Smooth muscle cell of the brain vasculature (primary cell): ENCODE results near the gene WWC1.

ENCODE experiments used
- DNase-seq: peaks from one replicate; pipeline ENCODE4 v3.0.0-alpha.2; 2012; ENCODE audit warnings: low read depth, low spot score

WWC1 gene

GRCh38 chr5:168291342-168291963, at the start of gene WWC1:
Gene WWC1 (plus strand): TSS chr5:168291645. CDS start chr5:168292153, 508 bp downstream.
- no peak for DNase-seq

DNA sequence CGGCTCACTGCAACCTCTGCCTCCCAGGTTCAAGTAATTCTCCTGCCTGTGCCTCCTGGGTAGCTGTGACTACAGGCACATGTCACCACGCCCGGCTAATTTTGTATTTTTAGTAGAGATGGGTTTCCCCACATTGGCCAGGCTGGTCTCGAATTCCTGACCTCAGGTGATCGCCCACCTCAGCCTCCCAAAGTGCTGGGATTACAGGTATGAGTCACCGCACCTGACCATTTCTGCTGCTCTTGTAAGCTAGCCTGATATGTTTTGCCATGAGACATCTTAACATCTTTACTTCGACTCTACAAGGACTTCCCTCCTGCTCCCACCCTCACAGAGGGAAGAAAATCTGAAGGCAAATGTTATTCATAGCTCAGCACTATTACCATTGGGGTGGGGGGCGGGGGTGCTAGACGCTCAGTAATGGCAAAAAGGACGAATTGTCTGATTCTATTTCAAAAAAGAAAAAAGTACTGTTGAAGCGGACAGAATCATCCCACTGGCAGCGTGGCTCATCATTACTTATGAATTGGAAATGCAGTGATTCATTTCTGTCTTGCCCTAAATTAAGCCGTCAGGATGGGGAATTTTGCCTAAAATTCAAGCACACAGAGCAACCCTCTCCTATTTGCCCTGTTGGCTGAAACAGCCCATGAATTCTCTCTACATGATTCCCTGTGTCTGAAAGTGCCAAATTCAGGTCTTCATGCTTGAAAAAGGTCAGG, 46.4 kb upstream of the WWC1 start:
- no peak for DNase-seq

GRCh38 chr5:168249923-168250322, 41.5 kb upstream of the WWC1 start:
- DNase-seq, result no peak

DNA sequence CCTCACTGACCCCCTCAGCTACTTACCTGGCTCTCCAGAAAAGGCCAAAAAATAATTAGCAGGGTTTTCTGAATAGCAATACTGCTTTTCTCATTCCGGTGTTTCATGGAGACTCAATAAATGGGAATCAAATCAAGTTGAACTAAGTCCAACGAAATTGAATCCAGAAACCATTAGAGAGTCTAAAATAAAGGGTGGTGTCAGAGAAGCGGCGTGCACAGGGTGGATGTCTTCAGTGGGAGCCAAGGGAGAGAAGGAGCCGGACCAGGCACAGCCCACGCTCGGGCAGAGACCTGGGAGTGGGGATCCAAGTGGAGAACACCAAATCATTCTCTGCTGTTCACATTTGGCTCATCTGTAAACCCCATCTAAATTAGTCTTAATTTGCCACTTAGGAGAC, 40.2 kb upstream of the WWC1 start:
- DNase-seq, result no peak

DNA sequence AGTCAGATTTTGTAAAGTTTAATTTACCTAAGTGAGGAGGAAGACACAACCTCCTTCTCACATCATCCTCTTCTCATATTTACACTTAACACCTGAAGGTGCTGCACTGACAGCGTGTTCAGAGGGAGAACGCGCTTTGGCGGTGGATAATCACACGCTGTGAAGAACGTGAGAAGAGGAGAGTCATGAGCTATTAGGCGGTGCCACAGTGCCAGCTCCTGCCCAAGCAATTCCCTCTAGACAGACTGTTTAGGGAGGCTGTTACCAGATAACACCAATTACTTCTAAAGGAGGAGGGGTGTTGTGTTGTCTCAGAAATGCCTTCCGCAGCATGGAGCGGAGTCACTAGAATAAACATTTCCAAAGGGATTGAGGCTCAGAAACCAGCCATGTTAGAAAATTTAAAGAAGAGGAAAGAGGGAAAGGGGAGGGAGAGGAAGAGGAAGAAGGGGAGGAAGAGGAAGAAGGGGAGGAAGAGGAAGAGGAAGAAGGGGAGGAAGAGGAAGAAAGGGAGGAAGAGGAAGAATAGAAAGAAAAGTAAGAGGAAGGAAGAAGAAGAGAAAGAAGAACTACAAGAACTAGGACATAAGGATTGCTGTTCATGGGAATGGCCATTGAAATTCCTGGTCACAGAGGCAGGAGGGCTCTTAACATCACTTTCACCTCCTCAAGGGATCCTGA, 37.3 kb upstream of the WWC1 start:
- DNase-seq, result no peak

DNA sequence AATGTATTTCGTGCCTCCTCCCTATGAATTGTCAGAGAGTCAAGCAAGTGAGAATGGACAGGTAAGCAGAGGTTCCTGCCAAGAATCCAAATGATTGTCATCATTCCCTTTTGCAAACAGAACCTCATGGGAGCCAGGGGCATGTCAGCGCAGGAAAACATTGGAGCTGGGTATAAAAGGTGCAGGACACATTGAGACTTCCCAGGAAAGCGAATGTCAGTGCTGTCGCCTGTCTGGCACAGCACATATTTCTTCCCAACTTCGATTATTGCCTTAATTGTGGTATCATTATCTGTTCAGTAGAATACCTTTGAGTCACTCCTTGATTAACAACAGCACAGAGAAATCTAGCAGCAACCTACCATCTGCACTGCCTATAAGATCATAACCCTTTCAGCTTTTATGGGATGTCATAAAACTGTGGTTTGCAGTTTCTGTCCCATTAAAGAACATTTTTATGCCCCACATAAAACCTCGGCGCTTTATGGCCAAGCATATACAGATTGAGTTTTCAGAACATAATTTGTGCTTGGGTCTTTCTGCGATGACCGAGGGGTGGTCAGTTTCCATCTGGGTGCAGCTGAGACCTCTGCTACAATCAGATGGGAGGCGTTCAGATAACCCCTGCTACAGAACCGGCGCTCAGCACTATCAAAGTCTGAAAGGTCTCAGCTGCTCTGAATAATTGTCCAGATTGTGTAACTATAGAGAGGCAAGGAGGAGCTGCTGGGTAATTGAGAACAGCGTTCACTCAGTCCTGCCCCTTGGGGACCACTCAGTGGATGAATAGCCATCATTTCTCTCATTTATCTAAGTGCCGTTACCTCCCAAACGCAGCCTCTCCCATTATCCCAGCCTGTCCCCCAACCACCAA, 30.9 kb upstream of the WWC1 start:
- no peak for DNase-seq

DNA sequence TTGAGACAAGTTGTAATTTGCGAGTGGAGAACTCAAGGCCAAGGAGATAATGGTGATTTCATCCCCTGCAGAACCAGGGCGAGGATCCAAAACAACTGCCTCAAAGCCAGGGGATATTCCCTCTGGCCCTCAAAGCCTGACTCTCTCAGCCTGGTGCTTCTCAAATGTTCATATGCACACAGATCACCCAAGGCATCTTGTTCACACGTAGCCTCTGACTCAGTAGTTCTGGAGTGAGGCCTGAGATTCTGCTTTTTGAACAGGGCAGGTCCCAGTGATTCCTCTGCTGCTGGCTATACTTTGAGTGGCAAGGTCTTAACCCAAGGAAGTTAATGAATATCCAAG, 30.2 kb upstream of the WWC1 start:
- no peak for DNase-seq

DNA sequence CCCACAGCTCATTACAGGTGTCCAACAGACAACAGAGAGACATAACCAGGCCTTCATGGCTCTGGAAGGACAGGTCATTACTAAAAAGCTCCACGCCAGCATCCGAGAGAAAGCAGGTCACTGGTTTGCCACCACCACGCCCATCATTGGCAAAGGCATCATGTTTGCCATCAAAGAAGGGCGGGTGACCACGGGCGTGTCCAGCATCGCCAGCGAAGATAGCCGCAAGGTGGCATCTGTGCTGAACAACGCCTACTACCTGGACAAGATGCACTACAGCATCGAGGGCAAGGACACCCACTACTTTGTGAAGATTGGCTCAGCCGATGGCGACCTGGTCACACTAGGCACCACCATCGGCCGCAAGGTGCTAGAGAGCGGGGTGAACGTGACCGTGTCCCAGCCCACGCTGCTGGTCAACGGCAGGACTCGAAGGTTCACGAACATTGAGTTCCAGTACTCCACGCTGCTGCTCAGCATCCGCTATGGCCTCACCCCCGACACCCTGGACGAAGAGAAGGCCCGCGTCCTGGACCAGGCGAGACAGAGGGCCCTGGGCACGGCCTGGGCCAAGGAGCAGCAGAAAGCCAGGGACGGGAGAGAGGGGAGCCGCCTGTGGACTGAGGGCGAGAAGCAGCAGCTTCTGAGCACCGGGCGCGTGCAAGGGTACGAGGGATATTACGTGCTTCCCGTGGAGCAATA, 29.3 kb upstream of the WWC1 start:
- DNase-seq, result no peak

GRCh38 chr5:168263121-168263520, 28.3 kb upstream of the WWC1 start:
- DNase-seq, result no peak

GRCh38 chr5:168266016-168266415, 25.4 kb upstream of the WWC1 start:
- no peak for DNase-seq

DNA sequence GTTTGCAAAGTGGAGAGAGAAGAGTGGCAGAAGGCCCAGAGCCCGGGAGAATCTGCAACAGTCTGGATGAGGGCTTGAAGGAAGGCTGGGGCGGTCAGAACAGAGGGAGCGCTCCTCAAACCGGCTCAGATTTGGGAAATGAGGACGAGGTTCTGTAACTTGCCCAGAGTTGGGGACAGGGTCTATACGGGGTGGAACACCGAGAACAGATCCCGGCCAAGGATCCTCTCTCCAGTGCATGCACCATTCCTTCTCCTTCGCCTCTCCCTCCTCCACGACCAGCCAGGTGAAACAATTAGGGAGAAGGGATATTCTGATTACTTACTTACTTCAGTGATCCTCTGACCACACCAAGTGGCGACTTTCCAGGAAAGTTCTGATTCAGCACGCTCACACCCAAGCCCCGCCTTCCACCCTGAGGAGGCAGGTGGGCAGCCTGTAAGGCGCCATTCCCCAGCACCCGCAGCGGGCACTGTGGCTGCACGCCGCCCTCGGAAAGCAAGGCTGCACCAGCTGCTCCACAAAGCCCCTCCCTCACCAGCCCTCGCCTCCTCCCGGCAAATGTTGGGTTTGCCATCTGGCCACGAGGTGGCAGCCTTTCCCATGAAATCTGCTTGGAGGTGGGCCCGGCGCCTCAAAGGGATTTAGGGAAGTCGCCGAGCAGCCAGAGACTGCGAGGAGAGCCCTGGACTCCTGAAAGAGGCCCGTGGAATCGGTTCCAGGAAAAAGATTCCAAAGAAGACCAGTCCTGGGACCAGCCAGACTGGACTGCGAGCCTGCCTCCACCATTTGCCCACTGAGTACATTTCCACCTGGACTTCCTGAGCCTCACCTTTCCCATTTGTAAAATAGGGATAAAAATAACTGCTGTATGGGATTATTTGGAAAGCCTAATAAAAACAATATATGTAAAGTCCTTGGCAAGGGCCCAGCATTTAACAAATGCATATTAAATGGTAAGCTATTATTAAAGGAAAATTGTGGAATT, 22.2 kb upstream of the WWC1 start:
- DNase-seq, result peak; percentile 79

GRCh38 chr5:168269937-168270330, 21.5 kb upstream of the WWC1 start:
- DNase-seq, result no peak

DNA sequence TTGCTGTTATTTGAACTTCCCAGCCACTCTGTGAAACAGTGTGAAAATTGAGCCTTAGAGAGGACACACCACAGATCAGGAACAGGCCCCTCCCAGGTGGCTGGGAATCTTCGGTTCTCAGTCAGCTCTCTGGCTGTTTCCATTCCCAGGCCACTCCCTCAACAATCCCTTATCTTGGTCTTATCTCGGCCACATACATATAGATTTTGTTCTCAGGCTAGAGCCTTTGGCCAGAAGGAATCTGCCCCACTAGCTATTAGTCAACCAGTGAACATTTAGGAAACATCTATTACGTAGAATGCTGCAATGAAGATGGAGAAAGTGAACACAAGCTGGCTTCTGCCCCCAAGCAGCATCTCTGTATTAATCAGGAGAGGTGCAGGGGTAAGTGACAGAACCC, 21.0 kb upstream of the WWC1 start:
- no peak for DNase-seq

DNA sequence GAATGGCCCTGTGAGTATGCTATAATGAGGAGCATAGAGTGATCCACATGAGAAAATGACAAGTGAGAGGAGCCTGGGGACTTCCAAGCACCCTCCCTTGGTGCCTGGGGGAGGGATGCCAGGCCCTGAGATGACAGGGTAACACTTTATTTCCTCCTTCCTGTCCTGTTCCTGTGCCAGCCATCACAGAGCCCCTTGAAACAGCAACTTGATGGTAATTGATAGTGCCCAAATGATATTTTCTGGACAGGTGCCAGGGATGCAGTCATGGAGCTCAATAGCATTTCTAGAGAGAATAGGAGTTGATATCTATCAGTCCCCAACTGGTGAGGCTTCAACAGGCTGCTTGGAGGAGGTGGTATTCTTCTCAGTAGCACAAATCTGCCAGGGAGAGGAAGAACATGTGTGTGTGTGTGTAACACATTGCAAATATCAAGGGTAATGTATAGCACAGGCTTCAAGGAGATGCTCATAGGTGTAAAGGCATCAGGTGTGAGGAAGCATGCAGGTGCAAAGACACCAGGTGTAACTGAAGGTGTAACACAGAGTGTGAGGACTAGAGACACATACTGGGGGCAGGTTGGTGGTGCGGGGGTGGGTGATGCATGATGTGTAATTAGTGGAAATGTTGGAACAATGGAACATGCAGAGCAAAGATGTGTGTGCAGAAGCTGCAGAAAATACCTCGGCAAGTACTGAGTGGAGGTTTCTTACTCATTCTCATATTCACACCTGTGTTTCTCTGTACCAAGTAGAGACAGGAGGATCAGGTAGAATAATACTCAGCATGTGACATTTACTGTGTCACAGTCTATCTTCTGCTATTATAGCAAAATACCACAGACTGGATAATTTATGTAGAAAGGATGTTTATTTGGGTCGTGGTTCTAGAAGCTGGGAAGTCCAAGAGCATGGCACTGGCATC, 18.1 kb upstream of the WWC1 start:
- no peak for DNase-seq

DNA sequence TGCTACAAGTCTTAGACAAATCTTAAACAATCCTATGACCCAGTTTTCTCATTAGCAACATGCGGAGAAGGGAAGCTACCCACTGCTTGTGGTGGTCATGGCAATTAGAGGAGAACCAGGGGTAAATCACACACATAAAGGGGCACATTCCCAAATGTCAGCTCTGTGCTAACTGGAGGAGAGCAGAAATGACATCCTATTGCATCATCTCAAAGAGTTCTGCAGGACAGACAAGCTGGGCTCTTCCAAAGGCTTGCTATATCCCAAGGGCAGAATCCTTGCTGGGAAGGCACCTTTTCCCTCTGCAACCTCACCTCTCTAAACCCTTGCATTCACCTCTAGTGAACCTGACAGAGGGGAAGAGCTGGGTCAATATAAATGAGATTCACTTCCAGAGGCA, 17.0 kb upstream of the WWC1 start:
- DNase-seq, result no peak

DNA sequence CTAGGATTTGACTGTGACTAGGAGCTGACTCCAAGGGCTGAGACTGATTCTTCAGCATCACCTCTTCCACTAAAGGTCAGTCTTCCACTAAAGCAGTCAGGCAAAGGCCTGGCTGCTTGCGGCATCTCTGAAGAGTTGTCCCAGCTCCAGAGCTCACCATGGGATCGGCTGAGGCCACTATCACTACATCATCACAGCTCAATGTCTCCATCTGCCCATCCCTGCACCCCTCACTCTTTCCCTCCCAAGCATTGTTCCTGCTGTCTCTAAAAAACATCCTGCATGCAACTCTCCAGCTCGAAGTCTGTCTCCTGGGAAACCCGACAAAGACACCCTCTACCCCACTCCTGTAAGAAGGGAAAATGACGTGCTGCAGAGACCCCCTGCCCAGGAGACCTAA, 15.5 kb upstream of the WWC1 start:
- no peak for DNase-seq

GRCh38 chr5:168282120-168282519, 9.3 kb upstream of the WWC1 start:
- no peak for DNase-seq

DNA sequence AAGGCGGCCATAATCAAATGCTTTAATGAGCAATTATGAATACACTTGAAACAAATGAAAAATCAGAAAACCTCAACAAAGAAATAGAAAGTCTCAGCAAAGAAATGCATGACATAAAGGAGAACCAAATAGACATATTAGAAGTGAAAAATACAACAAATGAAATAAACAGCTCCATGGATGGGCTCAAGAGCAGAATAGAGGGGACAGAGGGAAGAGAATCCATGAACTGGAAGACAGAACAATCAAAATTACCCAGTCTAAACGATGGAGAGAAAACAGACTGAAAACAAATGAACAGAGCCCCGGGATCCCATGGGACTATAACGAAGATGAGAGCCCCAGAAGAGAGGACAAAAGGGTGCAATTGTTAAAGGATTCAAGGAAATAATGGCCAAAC, 6.6 kb upstream of the WWC1 start:
- no peak for DNase-seq

DNA sequence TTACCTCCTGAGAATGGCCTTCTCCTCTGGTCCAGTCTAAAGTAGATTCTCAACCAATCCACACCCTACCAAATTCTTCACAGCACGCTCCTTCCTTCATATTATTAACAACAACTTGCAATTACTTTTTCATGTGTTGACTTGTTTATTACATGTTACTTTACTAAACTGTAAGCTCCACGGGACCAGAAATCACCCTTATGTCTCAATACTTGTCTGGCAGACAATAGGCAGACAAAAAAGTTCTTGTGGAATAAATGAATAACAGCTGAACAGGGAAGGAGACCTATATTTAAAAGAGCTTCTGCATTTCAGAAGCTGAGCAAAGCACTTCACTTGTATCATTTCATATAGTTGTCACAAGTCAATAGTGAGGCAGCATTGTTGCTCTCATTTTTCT, 5.7 kb upstream of the WWC1 start:
- DNase-seq, result no peak
